HepG2 (cell line): ENCODE data around the gene GMEB2. TPM values are rescaled to one million over a fixed set of nuclear protein-coding genes. Genes with fewer than 3 reads are reported as not detected.

Experiments used
- ARNTL ChIP-seq: sonication (generic); formaldehyde crosslinking; IDR thresholded peaks from 2 replicates; pipeline ENCODE4 v1.4.0; 2020; ENCODE audit warnings: mild to moderate bottlenecking, missing genetic modification reagents
- CHCHD3 ChIP-seq: sonication (generic); formaldehyde crosslinking; IDR thresholded peaks from 2 replicates; pipeline ENCODE4 v1.8.0; 2022; ENCODE audit warnings: mild to moderate bottlenecking, missing genetic modification reagents, moderate library complexity
- DMAP1 ChIP-seq: IDR thresholded peaks from 2 replicates; pipeline ENCODE4 v1.6.1; 2016
- ERF ChIP-seq: IDR thresholded peaks from 2 replicates; pipeline ENCODE4 v1.6.1; 2018; ENCODE audit warnings: missing biosample characterization, missing genetic modification reagents
- FOXK2 ChIP-seq: fragments of 450-650 bp; IDR thresholded peaks from 2 replicates; pipeline ENCODE4 v1.6.1; 2016
- GPN1 ChIP-seq: sonication (generic); formaldehyde crosslinking; IDR thresholded peaks from 2 replicates; pipeline ENCODE4 v1.5.1; 2020; ENCODE audit warnings: missing genetic modification reagents, borderline replicate concordance
- IKZF4 ChIP-seq: sonication (generic); formaldehyde crosslinking; IDR thresholded peaks from 2 replicates; pipeline ENCODE4 v1.5.1; 2020; ENCODE audit warnings: borderline replicate concordance, mild to moderate bottlenecking, low read depth, missing genetic modification reagents; ENCODE audit errors: not compliant biosample characterization
- MED13 ChIP-seq: sonication (generic); formaldehyde crosslinking; IDR thresholded peaks from 2 replicates; pipeline ENCODE4 v1.5.0; 2020; ENCODE audit warnings: missing genetic modification reagents
- NFE2L1 ChIP-seq: sonication (generic); formaldehyde crosslinking; IDR thresholded peaks from 2 replicates; pipeline ENCODE4 v1.4.0; 2020; ENCODE audit warnings: missing genetic modification reagents, mild to moderate bottlenecking, borderline replicate concordance
- PCBP1 ChIP-seq: fragments of 200-400 bp; formaldehyde crosslinking; IDR thresholded peaks from 2 replicates; pipeline ENCODE4 v1.6.1; 2017; ENCODE audit warnings: mild to moderate bottlenecking, low read depth, low read length, borderline replicate concordance
- PITX1 ChIP-seq: sonication (generic); formaldehyde crosslinking; IDR thresholded peaks from 2 replicates; pipeline ENCODE4 v1.5.1; 2020; ENCODE audit warnings: mild to moderate bottlenecking, missing genetic modification reagents
- PRMT3 ChIP-seq: sonication (generic); formaldehyde crosslinking; IDR thresholded peaks from 2 replicates; pipeline ENCODE4 v1.8.1; 2022; ENCODE audit warnings: low read depth, mild to moderate bottlenecking, moderate library complexity, missing genetic modification reagents, borderline replicate concordance
- PTBP1 ChIP-seq: fragments of 200-400 bp; formaldehyde crosslinking; IDR thresholded peaks from 2 replicates; pipeline ENCODE4 v1.6.1; 2018; ENCODE audit warnings: low read length, low read depth; ENCODE audit not compliant: poor library complexity, severe bottlenecking
- SKI ChIP-seq: fragments of 450-650 bp; IDR thresholded peaks from one replicate; pipeline ENCODE4 v1.6.1; 2018; ENCODE audit warnings: mild to moderate bottlenecking; ENCODE audit not compliant: partially characterized antibody
- YY1 ChIP-seq: IDR thresholded peaks from 2 replicates; pipeline ENCODE4 v1.6.1; 2011; ENCODE audit warnings: low read length, low read depth, moderate library complexity, mild to moderate bottlenecking; ENCODE audit not compliant: insufficient read depth, insufficient replicate concordance
- ZFP41 ChIP-seq: sonication (generic); formaldehyde crosslinking; IDR thresholded peaks from 2 replicates; pipeline ENCODE4 v1.4.0; 2020; ENCODE audit warnings: mild to moderate bottlenecking, missing genetic modification reagents, borderline replicate concordance
- ZFP62 ChIP-seq: sonication (generic); formaldehyde crosslinking; IDR thresholded peaks from 2 replicates; pipeline ENCODE4 v1.4.0; 2020; ENCODE audit warnings: missing genetic modification reagents
- ZNF230 ChIP-seq: sonication (generic); formaldehyde crosslinking; IDR thresholded peaks from 2 replicates; pipeline ENCODE4 v1.4.0; 2020; ENCODE audit warnings: mild to moderate bottlenecking, missing genetic modification reagents
- ZNF234 ChIP-seq: sonication (generic); formaldehyde crosslinking; conservative IDR thresholded peaks from 2 replicates; pipeline ENCODE4 v1.5.1; 2020; ENCODE audit warnings: mild to moderate bottlenecking, missing genetic modification reagents
- ZNF572 ChIP-seq: sonication (generic); formaldehyde crosslinking; IDR thresholded peaks from 2 replicates; pipeline ENCODE4 v1.5.1; 2020; ENCODE audit warnings: mild to moderate bottlenecking, missing genetic modification reagents
- ZNF589 ChIP-seq: sonication (generic); formaldehyde crosslinking; conservative IDR thresholded peaks from 2 replicates; pipeline ENCODE4 v1.8.0; 2022; ENCODE audit warnings: mild to moderate bottlenecking, moderate library complexity, missing genetic modification reagents
- ZNF619 ChIP-seq: sonication (generic); formaldehyde crosslinking; IDR thresholded peaks from 2 replicates; pipeline ENCODE4 v1.4.0; 2020; ENCODE audit warnings: mild to moderate bottlenecking, missing genetic modification reagents
- ZNF75D ChIP-seq: sonication (generic); formaldehyde crosslinking; IDR thresholded peaks from 2 replicates; pipeline ENCODE4 v1.8.1; 2023; ENCODE audit warnings: missing genetic modification reagents, mild to moderate bottlenecking, borderline replicate concordance
- polyA plus RNA-seq, 8 experiments: library from polyadenylated mRNA; depleted of rRNA in 3 of 8; stranded (reverse) in 7 of 8; unstranded in 1 of 8; fragments of >200 nt; fragmentation: Illumina TruSeq in 4 of 8; extraction: Trizol in 4 of 8; gene quantifications; 2 replicates each; pipeline versions ENCODE4 v1.2.1 to v1.2.3, GENCODE V29; 2011 to 2016; ENCODE audit warnings: low read depth in 4 of 8, missing spikeins in 1 of 8, mixed read lengths in 1 of 8; ENCODE audit not compliant: insufficient read depth in 1 of 8
- total RNA-seq, 5 experiments: library from RNA; depleted of rRNA; stranded (reverse); fragments of >200 nt; fragmentation: Illumina TruSeq; extraction: Trizol; gene quantifications; 2 replicates each; pipeline ENCODE4 v1.2.3, GENCODE V29; 2016; ENCODE audit warnings: low read depth in 1 of 5
- TF ChIP-seq, protein P1 (sequence below): sonication (generic); formaldehyde crosslinking; IDR thresholded peaks from 2 replicates; pipeline ENCODE4 v1.5.0; 2020; ENCODE audit warnings: mild to moderate bottlenecking, missing genetic modification reagents
- TF ChIP-seq, protein P2 (sequence below): sonication (generic); formaldehyde crosslinking; IDR thresholded peaks from 2 replicates; pipeline ENCODE4 v1.4.0; 2020; ENCODE audit warnings: missing genetic modification reagents
- TF ChIP-seq, protein P3 (sequence below): sonication (generic); formaldehyde crosslinking; IDR thresholded peaks from 2 replicates; pipeline ENCODE4 v1.8.1; 2023; ENCODE audit warnings: missing genetic modification reagents, inconsistent platforms, borderline replicate concordance
- TF ChIP-seq, protein P4 (sequence below): sonication (generic); formaldehyde crosslinking; IDR thresholded peaks from 2 replicates; pipeline ENCODE4 v1.8.1; 2023; ENCODE audit warnings: mild to moderate bottlenecking, inconsistent platforms, moderate library complexity, missing genetic modification reagents, borderline replicate concordance

Gene GMEB2
- total and polyA plus RNA-seq, 2 of the 13 experiments (the other 11 are each of a cell fraction or from before 2014, with no cell fraction given), result 10.6 to 12.4 TPM

DNA sequence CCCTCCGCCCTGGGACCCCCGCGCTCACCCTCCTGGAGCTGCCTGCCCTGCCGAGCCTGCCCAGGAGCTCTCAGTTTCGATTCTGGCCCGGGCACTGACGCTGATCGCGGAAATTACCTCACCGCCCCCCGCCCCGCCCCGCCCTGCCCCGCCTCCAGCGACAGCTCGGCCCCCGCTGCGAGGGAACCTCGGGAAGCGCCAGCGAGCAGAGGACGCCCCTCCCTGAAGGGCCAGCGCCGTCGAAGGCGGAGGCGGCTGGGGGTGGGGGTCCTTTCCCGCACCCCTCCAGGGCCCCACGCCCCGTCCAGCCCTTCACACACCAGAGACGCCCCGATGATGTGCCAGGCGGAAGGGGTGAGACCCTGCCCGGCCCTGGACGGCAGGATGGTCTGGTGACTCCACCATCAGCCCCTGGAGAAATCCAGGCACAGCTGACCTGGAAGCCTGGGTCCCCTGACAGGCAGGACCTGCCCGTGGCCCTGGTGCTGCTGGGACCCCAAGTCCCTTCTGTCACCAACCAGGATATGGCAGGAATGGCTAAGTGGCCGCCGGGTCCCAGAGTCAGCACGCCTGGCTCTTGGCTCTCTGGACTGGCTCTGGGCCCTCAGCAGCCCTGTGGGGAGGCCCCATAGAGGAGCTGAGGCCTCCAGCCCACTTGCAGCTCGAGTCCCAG lies 52.6 kb downstream of the GMEB2 start, which contains the start of gene HELZ2 (continued):
- TF ChIP-seq, protein P1, sequence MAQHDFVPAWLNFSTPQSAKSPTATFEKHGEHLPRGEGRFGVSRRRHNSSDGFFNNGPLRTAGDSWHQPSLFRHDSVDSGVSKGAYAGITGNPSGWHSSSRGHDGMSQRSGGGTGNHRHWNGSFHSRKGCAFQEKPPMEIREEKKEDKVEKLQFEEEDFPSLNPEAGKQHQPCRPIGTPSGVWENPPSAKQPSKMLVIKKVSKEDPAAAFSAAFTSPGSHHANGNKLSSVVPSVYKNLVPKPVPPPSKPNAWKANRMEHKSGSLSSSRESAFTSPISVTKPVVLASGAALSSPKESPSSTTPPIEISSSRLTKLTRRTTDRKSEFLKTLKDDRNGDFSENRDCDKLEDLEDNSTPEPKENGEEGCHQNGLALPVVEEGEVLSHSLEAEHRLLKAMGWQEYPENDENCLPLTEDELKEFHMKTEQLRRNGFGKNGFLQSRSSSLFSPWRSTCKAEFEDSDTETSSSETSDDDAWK (CRISPR knock-in tag), result no peak
- no peak for TF ChIP-seq PRMT3 (CRISPR knock-in tag)
- TF ChIP-seq MED13, result peak; percentile 65; the same call in 1 of the 2 replicates
- no peak for TF ChIP-seq ZNF589 (CRISPR knock-in tag)
- no peak for TF ChIP-seq IKZF4 (CRISPR knock-in tag)
- peak; percentile 86 for TF ChIP-seq ZNF572
- TF ChIP-seq, protein P2, sequence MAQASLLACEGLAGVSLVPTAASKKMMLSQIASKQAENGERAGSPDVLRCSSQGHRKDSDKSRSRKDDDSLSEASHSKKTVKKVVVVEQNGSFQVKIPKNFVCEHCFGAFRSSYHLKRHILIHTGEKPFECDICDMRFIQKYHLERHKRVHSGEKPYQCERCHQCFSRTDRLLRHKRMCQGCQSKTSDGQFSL (CRISPR knock-in tag), result no peak
- TF ChIP-seq, protein P3, sequence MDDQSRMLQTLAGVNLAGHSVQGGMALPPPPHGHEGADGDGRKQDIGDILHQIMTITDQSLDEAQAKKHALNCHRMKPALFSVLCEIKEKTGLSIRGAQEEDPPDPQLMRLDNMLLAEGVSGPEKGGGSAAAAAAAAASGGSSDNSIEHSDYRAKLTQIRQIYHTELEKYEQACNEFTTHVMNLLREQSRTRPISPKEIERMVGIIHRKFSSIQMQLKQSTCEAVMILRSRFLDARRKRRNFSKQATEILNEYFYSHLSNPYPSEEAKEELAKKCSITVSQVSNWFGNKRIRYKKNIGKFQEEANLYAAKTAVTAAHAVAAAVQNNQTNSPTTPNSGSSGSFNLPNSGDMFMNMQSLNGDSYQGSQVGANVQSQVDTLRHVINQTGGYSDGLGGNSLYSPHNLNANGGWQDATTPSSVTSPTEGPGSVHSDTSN, result 0 out of 2 replicates have a peak, but pooled peaks have one; percentile 12
- TF ChIP-seq ZNF619, result peak; percentile 64; the same call in 1 of the 2 replicates
- no peak for TF ChIP-seq ARNTL (CRISPR knock-in tag)
- TF ChIP-seq DMAP1, result no peak
- peak; percentile 35 for TF ChIP-seq YY1
- no peak for TF ChIP-seq SKI
- TF ChIP-seq PCBP1, result no peak
- no peak for TF ChIP-seq NFE2L1 (CRISPR knock-in tag)
- peak; percentile 93 for TF ChIP-seq ZFP62 (CRISPR knock-in tag)
- TF ChIP-seq CHCHD3, result no peak
- TF ChIP-seq ZNF75D (CRISPR knock-in tag), result no peak
- TF ChIP-seq ZFP41 (CRISPR knock-in tag), result no peak
- TF ChIP-seq, protein P4, sequence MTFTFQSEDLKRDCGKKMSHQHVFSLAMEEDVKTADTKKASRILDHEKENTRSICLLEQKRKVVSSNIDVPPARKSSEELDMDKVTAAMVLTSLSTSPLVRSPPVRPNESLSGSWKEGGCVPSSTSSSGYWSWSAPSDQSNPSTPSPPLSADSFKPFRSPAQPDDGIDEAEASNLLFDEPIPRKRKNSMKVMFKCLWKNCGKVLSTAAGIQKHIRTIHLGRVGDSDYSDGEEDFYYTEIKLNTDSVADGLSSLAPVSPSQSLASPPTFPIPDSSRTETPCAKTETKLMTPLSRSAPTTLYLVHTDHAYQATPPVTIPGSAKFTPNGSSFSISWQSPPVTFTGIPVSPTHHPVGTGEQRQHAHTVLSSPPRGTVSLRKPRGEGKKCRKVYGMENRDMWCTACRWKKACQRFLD (CRISPR knock-in tag), result no peak
- 0 out of 2 replicates have a peak, but pooled peaks have one; percentile 56 for TF ChIP-seq ZNF234 (CRISPR knock-in tag)
- peak; percentile 86 for TF ChIP-seq PTBP1
- TF ChIP-seq ZNF230 (CRISPR knock-in tag), result no peak
- no peak for TF ChIP-seq FOXK2
- TF ChIP-seq GPN1 (CRISPR knock-in tag), result no peak
- TF ChIP-seq ERF (CRISPR knock-in tag), result peak; percentile 55; the same call in 1 of the 2 replicates
- no peak; the same call in 1 of the 2 replicates for TF ChIP-seq PITX1
